Pancreas (tissue), 10 donors: ENCODE measurements around the gene LETM1. TPM values are rescaled to one million over a fixed set of nuclear protein-coding genes. Genes with fewer than 3 reads are reported as not detected.

ENCODE experiments used
- ATAC-seq, 4 donors: fragments of 200-7000 bp; cut with Tn5 transposase; one replicate each; pipeline versions ENCODE4 v1.8.0 to v1.9.1; 2020; ENCODE audit warnings: mild to moderate bottlenecking in 4 of 4, moderate library complexity in 4 of 4
- DNase-seq, 6 donors: peaks; one replicate each; pipeline ENCODE4 v3.0.0-alpha.2; 2020
- FAIRE-seq: peaks from 2 replicates; lab custom pipeline; 2012; peaks lifted over from hg19 to GRCh38; lab: Jason Lieb, UNC
- H3K27ac ChIP-seq, 4 donors: fragments of 200-600 bp; sonication (generic); 1 replicate in 3 of 4; 2 replicates in 1 of 4; pipeline versions ENCODE4 v1.5.0 to v1.8.0; 2020
- H3K27me3 ChIP-seq, 4 donors: fragments of 200-600 bp; one replicate each; pipeline ENCODE4 v1.8.0; 2021
- H3K36me3 ChIP-seq, 3 donors: fragments of 200-600 bp; sonication (generic) in 1 of 3; one replicate each; pipeline versions ENCODE4 v1.5.0 to v1.8.0; 2020 to 2021
- H3K4me1 ChIP-seq, 3 donors: fragments of 200-600 bp; one replicate each; pipeline ENCODE4 v1.8.0; 2021
- H3K4me3 ChIP-seq, 4 donors: fragments of 200-600 bp; sonication (generic) in 2 of 4; one replicate each; pipeline versions ENCODE4 v1.5.0 to v1.8.0; 2020 to 2021
- H3K9me3 ChIP-seq, 4 donors: fragments of 200-600 bp; one replicate each; pipeline ENCODE4 v1.8.0; 2021
- WGBS, 2 donors: extraction: QIAGEN DNeasy Blood & Tissue Kit; methylation state at CpG; one replicate each; pipeline ENCODE4 v1.1.7; 2013; 5-methylcytosine and 5-hydroxymethylcytosine counted together
- intact Hi-C, 3 donors: fragments of 100-400 bp; cut with DNase I; formaldehyde crosslinking; loops; one replicate each; pipeline versions ENCODE4 v1.11.1 to v1.14.2; 2022
- polyA plus RNA-seq, 2 donors: library from polyadenylated mRNA; stranded (reverse); fragments of 200-250 nt; gene quantifications; one replicate each; pipeline ENCODE4 v1.2.3, GENCODE V29; 2013
- total RNA-seq, 6 donors: library from RNA; stranded (reverse); fragmentation: NEBNext Ultra II Directional in 4 of 6; extraction: Animal tissue kit (Norgen Biotek cat#: 25700) in 4 of 6; gene quantifications; one replicate each; pipeline versions ENCODE4 v1.2.1 to v1.2.4, GENCODE V29; 2021 to 2023
- TF ChIP-seq, protein P1 (sequence below), 4 donors: fragments of 200-600 bp; sonication (generic) in 3 of 4; IDR thresholded peaks; one replicate each; pipeline versions ENCODE4 v1.5.0 to v1.8.0; 2021; ENCODE audit warnings: antibody characterized with exemption in 4 of 4
- donor health status: healthy with polysubstance abuse.
- donor health status: DM: no; HTN: no; CAD: no; lungs with moderate emphysema.
- donor health status: DM: no; HTN: no; CAD: no.
- donor health status: control.
- donor health status: control.
- donor health status: Bipolar disorder and iron deficiency.
- donor health status: DM: yes; HTN: yes; CAD: no.
- donor health status: DM: no; HTN: no; CAD: no.
- donor health status: DM: no; HTN: no; CAD: no.
- donor health status: DM: yes; HTN: yes; CAD: no.

LETM1 gene
- total and polyA plus RNA-seq, 8 donors: 13.0 to 28.0 (median 19.3) TPM

DNA sequence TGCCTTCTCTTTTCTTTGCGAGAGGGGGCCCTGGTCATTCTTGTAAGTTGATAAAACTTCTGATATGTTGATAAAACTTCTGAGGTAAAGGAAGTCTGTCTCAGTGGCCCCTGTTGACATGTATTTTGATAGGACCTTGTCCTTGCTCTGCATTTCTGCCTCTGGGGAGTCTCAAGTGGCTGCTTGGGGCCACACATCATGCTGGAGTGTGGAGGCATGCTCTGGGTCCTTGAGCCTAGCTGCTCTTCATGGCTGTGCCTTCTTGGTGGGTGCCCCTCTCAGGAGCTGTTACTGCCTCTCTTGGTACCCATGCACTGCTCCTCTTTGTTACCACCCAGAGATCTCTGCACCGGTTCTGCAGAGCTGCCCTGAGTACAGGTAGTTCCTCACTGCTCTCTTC lies 29.5 kb upstream of the LETM1 start:
- ATAC-seq (no peak), DNase-seq (peak in 1 of 6 donors; percentile 6), FAIRE-seq (no peak)
- intact Hi-C loops: no loop called here
- WGBS, 2 donors: 69 to 77% methylated on average over 2 of the region's 2 CpGs
- TF ChIP-seq, protein P1, sequence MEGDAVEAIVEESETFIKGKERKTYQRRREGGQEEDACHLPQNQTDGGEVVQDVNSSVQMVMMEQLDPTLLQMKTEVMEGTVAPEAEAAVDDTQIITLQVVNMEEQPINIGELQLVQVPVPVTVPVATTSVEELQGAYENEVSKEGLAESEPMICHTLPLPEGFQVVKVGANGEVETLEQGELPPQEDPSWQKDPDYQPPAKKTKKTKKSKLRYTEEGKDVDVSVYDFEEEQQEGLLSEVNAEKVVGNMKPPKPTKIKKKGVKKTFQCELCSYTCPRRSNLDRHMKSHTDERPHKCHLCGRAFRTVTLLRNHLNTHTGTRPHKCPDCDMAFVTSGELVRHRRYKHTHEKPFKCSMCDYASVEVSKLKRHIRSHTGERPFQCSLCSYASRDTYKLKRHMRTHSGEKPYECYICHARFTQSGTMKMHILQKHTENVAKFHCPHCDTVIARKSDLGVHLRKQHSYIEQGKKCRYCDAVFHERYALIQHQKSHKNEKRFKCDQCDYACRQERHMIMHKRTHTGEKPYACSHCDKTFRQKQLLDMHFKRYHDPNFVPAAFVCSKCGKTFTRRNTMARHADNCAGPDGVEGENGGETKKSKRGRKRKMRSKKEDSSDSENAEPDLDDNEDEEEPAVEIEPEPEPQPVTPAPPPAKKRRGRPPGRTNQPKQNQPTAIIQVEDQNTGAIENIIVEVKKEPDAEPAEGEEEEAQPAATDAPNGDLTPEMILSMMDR (IDR thresholded peaks at IDR 0.05): no peak
- Histone ChIP-seq H3K36me3 (no peaks in the 10 kb centered on the region), H3K4me3 (no peak overlapping the region), H3K27me3 (no peaks in the 10 kb centered on the region), H3K4me1 (no peaks in the 10 kb centered on the region), H3K27ac (no peak overlapping the region), H3K9me3 (no peaks in the 10 kb centered on the region)

DNA sequence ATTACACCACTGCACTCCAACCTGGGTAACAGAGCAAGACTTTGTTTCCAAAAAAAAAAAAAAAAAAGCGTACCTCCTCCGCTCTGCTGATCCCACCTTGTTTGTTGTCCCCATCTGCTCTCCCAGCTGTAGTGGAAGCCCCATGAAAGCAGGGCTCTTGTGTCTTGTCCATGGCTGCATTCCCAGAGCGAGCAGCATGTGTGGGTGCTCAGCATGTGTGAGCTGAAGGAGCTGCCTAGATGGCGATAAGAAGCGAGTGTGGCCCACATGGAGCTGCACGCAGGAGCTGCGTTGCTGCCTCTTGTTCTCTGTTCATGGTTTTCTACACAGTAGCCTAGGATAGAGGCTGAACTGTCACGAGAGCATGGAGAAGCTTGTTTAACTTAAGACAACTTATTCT lies 27.6 kb upstream of the LETM1 start:
- Histone ChIP-seq H3K27me3 (no peaks in the 10 kb centered on the region), H3K36me3 (no peaks in the 10 kb centered on the region), H3K9me3 (no peaks in the 10 kb centered on the region), H3K27ac (no peak overlapping the region), H3K4me1 (no peaks in the 10 kb centered on the region), H3K4me3 (no peak overlapping the region)
- ATAC-seq (no peak), DNase-seq (no peak), FAIRE-seq (no peak)
- TF ChIP-seq, protein P1 (IDR thresholded peaks at IDR 0.05): no peak
- intact Hi-C loops: no loop called here
- 93 to 97% methylated on average over 8 of the region's 8 CpGs for WGBS, 2 donors

DNA sequence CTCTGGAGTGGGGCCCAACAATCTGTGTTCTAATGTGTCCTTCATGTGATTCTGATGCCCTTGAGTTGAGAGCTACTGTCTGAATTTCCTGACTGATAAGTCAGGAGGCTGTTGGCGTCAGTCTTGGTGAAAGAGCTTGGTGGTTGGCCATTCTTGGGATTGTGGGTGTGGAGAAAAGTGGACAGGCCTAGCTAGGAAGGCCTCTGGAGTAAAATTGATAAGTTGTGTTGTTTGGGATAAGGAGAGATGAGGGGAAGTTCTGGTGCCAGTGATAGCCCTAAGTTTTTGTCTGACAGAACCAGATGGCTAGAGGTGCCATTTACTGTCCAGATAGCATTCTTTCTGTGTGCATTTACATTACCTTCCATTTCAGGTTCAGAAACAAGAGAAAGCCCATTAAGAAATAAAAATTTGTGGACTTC lies 26.9 kb upstream of the LETM1 start:
- FAIRE-seq (no peak), DNase-seq (no peak)
- TF ChIP-seq, protein P1 (IDR thresholded peaks at IDR 0.05): no peak

GRCh38 chr4:1880332-1880731 lies 24.4 kb upstream of the LETM1 start:
- H3K27me3 ChIP-seq: no peaks in the 10 kb centered on the region
- no peak overlapping the region for H3K4me3 ChIP-seq
- no peaks in the 10 kb centered on the region for H3K36me3 ChIP-seq
- H3K4me1 ChIP-seq: no peaks in the 10 kb centered on the region
- no peak for ATAC-seq
- no peak for FAIRE-seq
- DNase-seq: no peak
- H3K27ac ChIP-seq: no peak overlapping the region
- H3K9me3 ChIP-seq: no peaks in the 10 kb centered on the region
- intact Hi-C loops: no loop called here
- TF ChIP-seq, protein P1 (IDR thresholded peaks at IDR 0.05): no peak
- 71 to 74% methylated on average over 1 of the region's 1 CpG for WGBS, 2 donors

More for the DNA sequence above, 26.9 kb upstream of the LETM1 start:
- H3K27me3 ChIP-seq: no peaks in the 10 kb centered on the region
- 78 to 91% methylated on average over 1 of the region's 1 CpG for WGBS, 2 donors
- ATAC-seq: no peak
- intact Hi-C loops: no loop called here
- H3K4me1 ChIP-seq: no peaks in the 10 kb centered on the region
- H3K36me3 ChIP-seq: no peaks in the 10 kb centered on the region
- H3K9me3 ChIP-seq: no peaks in the 10 kb centered on the region
- no peak overlapping the region for H3K4me3 ChIP-seq
- H3K27ac ChIP-seq: no peak overlapping the region

DNA sequence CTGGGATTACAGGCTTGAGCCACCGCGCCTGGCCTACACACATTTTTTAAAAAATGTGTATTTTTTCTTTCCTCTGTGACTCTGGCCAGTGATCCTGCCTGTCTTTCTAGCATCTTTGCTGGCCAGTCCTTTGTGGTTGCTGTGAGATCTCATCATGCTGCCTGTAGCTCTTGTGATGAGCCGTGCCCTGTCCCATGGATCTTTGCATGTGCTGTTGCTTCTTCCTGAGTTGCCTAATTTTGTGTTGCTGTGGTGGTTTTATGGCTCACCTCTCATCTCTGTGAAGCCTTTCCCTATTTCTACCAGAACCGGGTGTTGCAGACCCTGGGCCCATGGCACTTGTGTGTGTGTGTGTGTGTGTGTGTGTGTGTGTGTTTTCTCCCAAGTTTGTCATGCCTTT lies 23.5 kb upstream of the LETM1 start:
- no peak for DNase-seq
- Histone ChIP-seq H3K27ac (no peak overlapping the region), H3K4me3 (no peak overlapping the region), H3K36me3 (no peaks in the 10 kb centered on the region), H3K27me3 (no peaks in the 10 kb centered on the region), H3K4me1 (peaks cover 0 to 1% (median under 1%) of the 10 kb centered on the region in 3 donors), H3K9me3 (no peaks in the 10 kb centered on the region)
- TF ChIP-seq, protein P1 (IDR thresholded peaks at IDR 0.05): no peak
- intact Hi-C loops: no loop called here
- FAIRE-seq: no peak
- no peak for ATAC-seq
- 89 to 94% methylated on average over 4 of the region's 4 CpGs for WGBS, 2 donors
